HepG2 (cell line): Measurements from ENCODE around the gene CC2D1A. TPM values are rescaled to one million over a fixed set of nuclear protein-coding genes. Genes with fewer than 3 reads are reported as not detected.

Experiments used
- ATAC-seq: fragments of 200-7000 bp; cut with Tn5 transposase; 3 replicates; pipeline ENCODE4 v1.9.1; 2020; ENCODE audit warnings: mild to moderate bottlenecking, moderate library complexity
- BruUV-seq: library from RNA; stranded (reverse); fragments of 400-500 nt; replicated peaks from 2 replicates; lab custom pipeline; 2021; lab: Mats Ljungman, UMichigan
- CTCF ChIA-PET: fragments of 300-600 bp; formaldehyde crosslinking; extraction: SDS; loops from one replicate; lab custom pipeline; 2021; ENCODE audit warnings: low total read pairs, inconsistent platforms, low intra/inter-chr PET ratio; lab: Yijun Ruan, JAX
- POLR2A ChIA-PET: fragments of 350-600 bp; sonication (Branson Sonifier 250); formaldehyde crosslinking; loops from one replicate; lab custom pipeline; 2020; ENCODE audit warnings: antibody characterized with exemption, inconsistent platforms; lab: Yijun Ruan, JAX
- DNase-seq: peaks from one replicate; pipeline ENCODE4 v3.0.0-alpha.2; 2015; ENCODE audit warnings: low spot score
- FAIRE-seq: peaks from 3 replicates; lab custom pipeline; 2011; peaks lifted over from hg19 to GRCh38; lab: Jason Lieb, UNC
- H2AFZ ChIP-seq: one replicate; pipeline ENCODE4 v1.6.1; 2011; ENCODE audit warnings: low read length, inconsistent platforms
- H3K27ac ChIP-seq: fragments of 300-600 bp; 3 replicates; pipeline ENCODE4 v1.8.0; 2011; ENCODE audit warnings: mixed run types, mild to moderate bottlenecking, mixed read lengths, low read length, inconsistent platforms; ENCODE audit not compliant: insufficient read depth; ENCODE audit errors: extremely low read length
- H3K27me3 ChIP-seq, 2 experiments: fragments of 200-600 bp in 1 of 2; 2 replicates in 1 of 2; 3 replicates in 1 of 2; pipeline versions ENCODE4 v1.6.0 to v1.8.0; 2011; ENCODE audit warnings: low read length in 2 of 2, mild to moderate bottlenecking in 2 of 2, moderate library complexity in 2 of 2, inconsistent platforms in 1 of 2; ENCODE audit not compliant: insufficient read depth in 2 of 2, control insufficient read depth in 1 of 2
- H3K36me3 ChIP-seq, 2 experiments: fragments of 200-600 bp in 1 of 2; replicated peaks in 1 of 2; 2 replicates in 1 of 2; 3 replicates in 1 of 2; pipeline versions ENCODE4 v1.5.1 to v1.8.0; 2011; ENCODE audit warnings: low read length in 2 of 2, inconsistent platforms in 1 of 2; ENCODE audit not compliant: insufficient read depth in 2 of 2, control insufficient read depth in 1 of 2
- H3K4me1 ChIP-seq: 2 replicates; pipeline ENCODE4 v1.5.1; 2012; ENCODE audit warnings: low read length, inconsistent platforms; ENCODE audit not compliant: insufficient read depth
- H3K4me2 ChIP-seq: 2 replicates; pipeline ENCODE4 v1.6.0; 2011; ENCODE audit warnings: low read depth, low read length, inconsistent platforms
- H3K4me3 ChIP-seq, 3 experiments: fragments of 200-600 bp in 1 of 3; sonication (generic), shearing (Covaris generic) in 1 of 3; replicated peaks in 1 of 3; 2 replicates each; pipeline ENCODE4 v1.5.1; 2011 to 2016; ENCODE audit warnings: low read length in 3 of 3, inconsistent platforms in 2 of 3, low read depth in 2 of 3, mild to moderate bottlenecking in 2 of 3, control low read depth in 1 of 3, mixed read lengths in 1 of 3; ENCODE audit not compliant: insufficient read depth in 1 of 3
- H3K79me2 ChIP-seq: one replicate; pipeline ENCODE4 v1.6.1; 2011; ENCODE audit warnings: low read length, inconsistent platforms; ENCODE audit not compliant: insufficient read depth
- H3K9ac ChIP-seq: 2 replicates; pipeline ENCODE4 v1.6.0; 2011; ENCODE audit warnings: mild to moderate bottlenecking, low read depth, low read length, inconsistent platforms; ENCODE audit not compliant: insufficient read depth
- H3K9me3 ChIP-seq: 2 replicates; pipeline ENCODE4 v1.5.1; 2012; ENCODE audit warnings: mild to moderate bottlenecking, low read length
- H4K20me1 ChIP-seq: 2 replicates; pipeline ENCODE4 v1.6.0; 2011; ENCODE audit warnings: inconsistent platforms, mild to moderate bottlenecking, low read length, moderate library complexity; ENCODE audit not compliant: insufficient read depth
- AGO2 ChIP-seq: fragments of 200-400 bp; formaldehyde crosslinking; optimal IDR thresholded peaks from 2 replicates; pipeline ENCODE3; 2017; ENCODE audit warnings: mild to moderate bottlenecking, low read depth, low read length, moderate library complexity
- EEA1 ChIP-seq: sonication (generic); formaldehyde crosslinking; IDR thresholded peaks from 2 replicates; pipeline ENCODE4 v1.5.1; 2020; ENCODE audit warnings: mild to moderate bottlenecking, missing genetic modification reagents, borderline replicate concordance
- ERF ChIP-seq: IDR thresholded peaks from 2 replicates; pipeline ENCODE4 v1.6.1; 2018; ENCODE audit warnings: missing biosample characterization, missing genetic modification reagents
- MTA3 ChIP-seq: sonication (generic); formaldehyde crosslinking; IDR thresholded peaks from 2 replicates; pipeline ENCODE4 v1.4.0; 2020; ENCODE audit warnings: missing genetic modification reagents
- NFIB ChIP-seq: sonication (generic); formaldehyde crosslinking; IDR thresholded peaks from 2 replicates; pipeline ENCODE4 v1.9.0; 2021; ENCODE audit warnings: missing genetic modification reagents, mild to moderate bottlenecking, borderline replicate concordance
- NR2C2 ChIP-seq: sonication (generic); formaldehyde crosslinking; IDR thresholded peaks from 2 replicates; pipeline ENCODE4 v1.4.0; 2020; ENCODE audit warnings: missing genetic modification reagents, mild to moderate bottlenecking, moderate library complexity, borderline replicate concordance
- PHF5A ChIP-seq: IDR thresholded peaks from one replicate; pipeline ENCODE4 v1.6.1; 2018; ENCODE audit warnings: low read depth, missing genetic modification reagents; ENCODE audit not compliant: unreplicated experiment
- TBP ChIP-seq: sonication (generic); formaldehyde crosslinking; IDR thresholded peaks from 2 replicates; pipeline ENCODE4 v1.5.0; 2020; ENCODE audit warnings: missing genetic modification reagents
- ZNF331 ChIP-seq: sonication (generic); formaldehyde crosslinking; IDR thresholded peaks from 2 replicates; pipeline ENCODE4 v1.4.0; 2020; ENCODE audit warnings: missing genetic modification reagents
- ZNF335 ChIP-seq: sonication (generic); formaldehyde crosslinking; IDR thresholded peaks from 2 replicates; pipeline ENCODE4 v1.4.0; 2020; ENCODE audit warnings: missing genetic modification reagents
- ZNF451 ChIP-seq: sonication (generic); formaldehyde crosslinking; IDR thresholded peaks from 2 replicates; pipeline ENCODE4 v1.5.0; 2020; ENCODE audit warnings: mild to moderate bottlenecking, missing genetic modification reagents
- WGBS: methylation state at CpG from one replicate; pipeline ENCODE4 v1.1.6; 2017; ENCODE audit warnings: low lambda C conversion rate; 5-methylcytosine and 5-hydroxymethylcytosine counted together
- in situ Hi-C: cut with HindIII; loops from 2 replicates; pipeline ENCODE4 v1.10.0; 2017; ENCODE audit warnings: low pct_unique_long_range_greater_than_20kb; ENCODE audit not compliant: extremely low pct_ligation_motif_present
- intact Hi-C: fragments of 100-400 bp; cut with micrococcal nuclease; formaldehyde crosslinking; loops from one replicate; pipeline ENCODE4 v1.10.0; 2022; ENCODE audit not compliant: unreplicated experiment
- polyA plus RNA-seq, 8 experiments: library from polyadenylated mRNA; depleted of rRNA in 3 of 8; stranded (reverse) in 7 of 8; unstranded in 1 of 8; fragments of >200 nt; fragmentation: Illumina TruSeq in 4 of 8; extraction: Trizol in 4 of 8; gene quantifications; 2 replicates each; pipeline versions ENCODE4 v1.2.1 to v1.2.3, GENCODE V29; 2011 to 2016; ENCODE audit warnings: low read depth in 4 of 8, missing spikeins in 1 of 8, mixed read lengths in 1 of 8; ENCODE audit not compliant: insufficient read depth in 1 of 8
- total RNA-seq, 5 experiments: library from RNA; depleted of rRNA; stranded (reverse); fragments of >200 nt; fragmentation: Illumina TruSeq; extraction: Trizol; gene quantifications; 2 replicates each; pipeline ENCODE4 v1.2.3, GENCODE V29; 2016; ENCODE audit warnings: low read depth in 1 of 5

The CC2D1A gene
- total and polyA plus RNA-seq, 2 of the 13 experiments (the other 11 are each of a cell fraction or from before 2014, with no cell fraction given), result 9.7 to 11.5 TPM

DNA sequence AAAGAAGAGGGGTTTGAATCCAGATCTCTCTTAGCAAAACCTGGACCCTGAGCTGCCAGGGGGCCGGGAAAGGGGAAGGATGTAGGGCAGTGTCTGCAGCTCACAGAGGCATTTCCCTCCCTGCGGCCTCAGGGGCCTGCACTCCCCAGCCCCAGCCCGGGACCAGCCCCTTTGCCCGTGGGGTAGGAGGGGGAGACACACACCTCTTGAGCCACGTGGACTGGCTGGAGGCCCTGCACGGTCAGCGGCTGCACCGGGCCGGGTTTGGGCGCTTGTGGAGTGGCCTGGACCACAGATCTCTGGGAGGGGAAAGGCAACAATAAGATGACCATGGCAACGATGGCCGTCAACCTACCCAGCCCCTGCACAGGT is 73.2 kb downstream of the CC2D1A start:
- 95% methylated on average over 4 of the region's 12 CpGs for WGBS
- Histone ChIP-seq H3K9ac (no peak overlapping the region), H3K27me3 (no peaks in the 10 kb centered on the region), H3K27ac (no peak overlapping the region), H3K79me2 (no peaks in the 10 kb centered on the region), H3K9me3 (no peaks in the 10 kb centered on the region), H4K20me1 (no peaks in the 10 kb centered on the region), H2AFZ (no peak overlapping the region), H3K4me1 (no peaks in the 10 kb centered on the region), H3K36me3 (peaks cover 10 to 21% of the 10 kb centered on the region in 2 experiments; a peak in 3 of 5 replicates)
- DNase-seq, result no peak
- ChIA-PET POLR2A (no interaction called here), CTCF (no interaction called here)
- in situ Hi-C loops, result no loop called here
- ATAC-seq, result no peak
- no peak for FAIRE-seq
- intact Hi-C loops, result no loop called here
- no TSS peak for BruUV-seq
- TF ChIP-seq ERF (no peak), AGO2 (peak; percentile 56)
- TF ChIP-seq, all 625 proteins: peak for 1
- no peak overlapping the region for H3K4me3 ChIP-seq
- H3K4me2 ChIP-seq, result no peak overlapping the region

DNA sequence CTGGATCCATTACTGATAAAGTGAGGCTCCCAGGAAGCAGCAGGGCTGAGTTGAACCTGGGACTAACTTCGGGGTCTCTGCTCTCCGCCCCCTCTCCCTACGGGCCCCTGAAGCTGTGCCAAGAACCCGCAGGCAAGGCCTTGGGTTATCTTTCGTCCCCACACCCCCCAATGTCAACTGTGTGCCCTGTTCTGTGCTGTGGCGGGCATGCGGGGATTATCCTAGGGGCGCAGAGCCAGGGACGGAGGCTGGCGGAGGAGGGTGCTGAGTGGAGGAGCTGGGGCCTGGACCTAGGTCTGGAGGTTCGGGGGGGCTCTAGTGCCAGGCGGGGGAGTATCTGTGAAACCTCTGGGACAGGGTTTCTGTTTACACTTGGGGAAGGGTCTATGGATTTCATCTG is 73.7 kb downstream of the CC2D1A start:
- Histone ChIP-seq H2AFZ (no peak overlapping the region), H4K20me1 (no peaks in the 10 kb centered on the region), H3K36me3 (peaks cover 10 to 18% of the 10 kb centered on the region in 2 experiments; a peak in 3 of 5 replicates), H3K79me2 (no peaks in the 10 kb centered on the region), H3K27me3 (no peaks in the 10 kb centered on the region), H3K4me2 (no peak overlapping the region), H3K4me3 (no peak overlapping the region), H3K9me3 (no peaks in the 10 kb centered on the region), H3K27ac (no peak overlapping the region), H3K9ac (no peak overlapping the region), H3K4me1 (0 out of 2 replicates have a peak, but pooled peaks cover 2% of the 10 kb centered on the region)
- BruUV-seq, result no TSS peak
- ATAC-seq (no peak), DNase-seq (no peak), FAIRE-seq (no peak)
- ChIA-PET POLR2A (no interaction called here), CTCF (no interaction called here)
- in situ Hi-C loops, result no loop called here
- intact Hi-C loops, result no loop called here
- TF ChIP-seq NR2C2 (CRISPR knock-in tag) (no peak), PHF5A (CRISPR knock-in tag) (no peak), ZNF451 (no peak), ZNF331 (CRISPR knock-in tag) (no peak), TBP (CRISPR knock-in tag) (no peak), MTA3 (CRISPR knock-in tag) (no peak), NFIB (CRISPR knock-in tag) (no peak), ZNF335 (CRISPR knock-in tag) (no peak), EEA1 (CRISPR knock-in tag) (no peak)
- 88% methylated on average over 12 of the region's 12 CpGs for WGBS
